Colonic mucosa (tissue), 4 donors: ENCODE results near the gene UPF2. TPM values are rescaled to one million over a fixed set of nuclear protein-coding genes. Genes with fewer than 3 reads are reported as not detected.

Experiments
- DNase-seq: peaks from one replicate; pipeline ENCODE4 v3.0.0-alpha.2; 2020
- H3K27ac ChIP-seq: fragments of 200-600 bp; one replicate; pipeline ENCODE4 v1.8.0; 2021
- H3K27me3 ChIP-seq: fragments of 200-600 bp; one replicate; pipeline ENCODE4 v1.8.0; 2021
- H3K36me3 ChIP-seq: fragments of 200-600 bp; one replicate; pipeline ENCODE4 v1.8.0; 2021
- H3K4me1 ChIP-seq: fragments of 200-600 bp; one replicate; pipeline ENCODE4 v1.8.0; 2021; ENCODE audit warnings: mild to moderate bottlenecking
- H3K4me3 ChIP-seq: fragments of 200-600 bp; one replicate; pipeline ENCODE4 v1.8.0; 2021
- H3K9ac ChIP-seq, 2 donors: one replicate each; pipeline ENCODE4 v1.7.0; 2013; ENCODE audit warnings: control low read depth in 2 of 2, low read depth in 2 of 2, low read length in 2 of 2
- H3K9me3 ChIP-seq: fragments of 200-600 bp; one replicate; pipeline ENCODE4 v1.8.0; 2021
- CTCF ChIP-seq: fragments of 200-600 bp; IDR thresholded peaks from one replicate; pipeline ENCODE4 v1.8.0; 2022; ENCODE audit warnings: antibody characterized with exemption, mild to moderate bottlenecking
- intact Hi-C: fragments of 100-400 bp; cut with DNase I; formaldehyde crosslinking; loops from one replicate; pipeline ENCODE4 v1.14.1; 2022
- total RNA-seq, 2 donors: library from RNA; stranded (reverse); fragmentation: NEBNext Ultra II Directional in 1 of 2; extraction: Animal tissue kit (Norgen Biotek cat#: 25700) in 1 of 2; gene quantifications; one replicate each; pipeline ENCODE4 v1.2.1, GENCODE V29; 2021
- donor health status: healthy.
- donor health status: DM: no; HTN: no; CAD: no.
- donor health status: DM: no; HTN: no; CAD: no.

UPF2 gene
- total RNA-seq, 2 donors from 2014 or later: 21.9 to 25.6 TPM

- Histone ChIP-seq H3K36me3 (no peaks in the 10 kb centered on the region), H3K9me3 (no peaks in the 10 kb centered on the region), H3K4me3 (no peak overlapping the region), H3K9ac (no peak overlapping the region), H3K4me1 (peaks cover 5% of the 10 kb centered on the region), H3K27ac (no peak overlapping the region), H3K27me3 (no peaks in the 10 kb centered on the region)
- no peak for DNase-seq
- TF ChIP-seq CTCF: no peak
- intact Hi-C loops: no loop called here
Observed at GRCh38 chr10:12036073-12036655, 6.4 kb downstream of the UPF2 start.

GRCh38 chr10:12031404-12031803 lies 11.2 kb downstream of the UPF2 start:
- Histone ChIP-seq H3K27me3 (no peaks in the 10 kb centered on the region), H3K36me3 (no peaks in the 10 kb centered on the region), H3K9me3 (no peaks in the 10 kb centered on the region), H3K27ac (no peak overlapping the region), H3K4me1 (no peaks in the 10 kb centered on the region), H3K9ac (no peak overlapping the region), H3K4me3 (no peak overlapping the region)
- no peak for DNase-seq
- intact Hi-C loops: no loop called here
- no peak for TF ChIP-seq CTCF

- Histone ChIP-seq H3K27me3 (no peaks in the 10 kb centered on the region), H3K27ac (no peak overlapping the region), H3K4me3 (no peak overlapping the region), H3K36me3 (no peaks in the 10 kb centered on the region), H3K9me3 (no peaks in the 10 kb centered on the region), H3K9ac (no peak overlapping the region), H3K4me1 (no peaks in the 10 kb centered on the region)
- DNase-seq: no peak
- intact Hi-C loops: no loop called here
- no peak for TF ChIP-seq CTCF
Observed at GRCh38 chr10:12027539-12027938, 15.1 kb downstream of the UPF2 start.

GRCh38 chr10:12025591-12025990 lies 17.0 kb downstream of the UPF2 start:
- H3K4me1 ChIP-seq: no peaks in the 10 kb centered on the region
- no peaks in the 10 kb centered on the region for H3K36me3 ChIP-seq
- H3K27ac ChIP-seq: no peak overlapping the region
- no peaks in the 10 kb centered on the region for H3K9me3 ChIP-seq
- TF ChIP-seq CTCF: no peak
- H3K4me3 ChIP-seq: no peak overlapping the region
- no peak overlapping the region for H3K9ac ChIP-seq
- DNase-seq: no peak
- H3K27me3 ChIP-seq: no peaks in the 10 kb centered on the region
- intact Hi-C loops: no loop called here

- intact Hi-C loops: no loop called here
- no peak overlapping the region for H3K9ac ChIP-seq
- H3K27me3 ChIP-seq: no peaks in the 10 kb centered on the region
- H3K4me1 ChIP-seq: no peaks in the 10 kb centered on the region
- H3K36me3 ChIP-seq: no peaks in the 10 kb centered on the region
- H3K4me3 ChIP-seq: no peak overlapping the region
- no peak overlapping the region for H3K27ac ChIP-seq
- DNase-seq: no peak
- H3K9me3 ChIP-seq: no peaks in the 10 kb centered on the region
- TF ChIP-seq CTCF: no peak
Observed at GRCh38 chr10:12022580-12023257, 19.9 kb downstream of the UPF2 start.
